Memory B cell (primary cell): ENCODE results near the gene LST1.

ENCODE experiments used
- ATAC-seq: fragments of 150-1000 bp; cut with Tn5 transposase; 2 replicates; pipeline ENCODE4 v1.10.0; 2021; ENCODE audit warnings: low read depth, mild to moderate bottlenecking, moderate library complexity
- DNase-seq, 2 donors: peaks; one replicate each; pipeline ENCODE4 v3.0.0; 2022; ENCODE audit warnings: low spot score in 2 of 2
- H3K27ac Mint-ChIP-seq: one replicate; pipeline ENCODE4 v1.8.0; 2022; ENCODE audit warnings: mild to moderate bottlenecking, moderate library complexity, mixed read lengths
- H3K27me3 Mint-ChIP-seq: one replicate; pipeline ENCODE4 v1.8.0; 2022; ENCODE audit warnings: mixed read lengths
- H3K36me3 Mint-ChIP-seq: one replicate; pipeline ENCODE4 v1.8.0; 2022; ENCODE audit warnings: mild to moderate bottlenecking, mixed read lengths
- H3K4me1 Mint-ChIP-seq: one replicate; pipeline ENCODE4 v1.8.0; 2022; ENCODE audit warnings: mixed read lengths
- H3K4me3 Mint-ChIP-seq: one replicate; pipeline ENCODE4 v1.8.0; 2022; ENCODE audit warnings: mild to moderate bottlenecking, moderate library complexity, mixed read lengths
- H3K9me3 Mint-ChIP-seq: one replicate; pipeline ENCODE4 v1.8.0; 2022; ENCODE audit warnings: mixed read lengths

The LST1 gene

GRCh38 chr6:31630177-31630934 is 44.3 kb downstream of the LST1 start:
- Mint-ChIP-seq H3K27me3 (no peaks in the 10 kb centered on the region), H3K9me3 (no peaks in the 10 kb centered on the region), H3K27ac (peak overlapping the region; percentile 7), H3K4me1 (peaks cover 6% of the 10 kb centered on the region), H3K4me3 (no peak overlapping the region), H3K36me3 (peaks cover 48% of the 10 kb centered on the region)
- DNase-seq (no peak), ATAC-seq (no peak)

- Mint-ChIP-seq H3K9me3 (no peaks in the 10 kb centered on the region), H3K27ac (peak overlapping the region; percentile 7), H3K4me3 (no peak overlapping the region), H3K27me3 (no peaks in the 10 kb centered on the region), H3K36me3 (peaks cover 47% of the 10 kb centered on the region), H3K4me1 (peaks cover 6% of the 10 kb centered on the region)
- ATAC-seq (no peak), DNase-seq (no peak)
Measured at GRCh38 chr6:31631209-31631608, 45.1 kb downstream of the LST1 start.

DNA sequence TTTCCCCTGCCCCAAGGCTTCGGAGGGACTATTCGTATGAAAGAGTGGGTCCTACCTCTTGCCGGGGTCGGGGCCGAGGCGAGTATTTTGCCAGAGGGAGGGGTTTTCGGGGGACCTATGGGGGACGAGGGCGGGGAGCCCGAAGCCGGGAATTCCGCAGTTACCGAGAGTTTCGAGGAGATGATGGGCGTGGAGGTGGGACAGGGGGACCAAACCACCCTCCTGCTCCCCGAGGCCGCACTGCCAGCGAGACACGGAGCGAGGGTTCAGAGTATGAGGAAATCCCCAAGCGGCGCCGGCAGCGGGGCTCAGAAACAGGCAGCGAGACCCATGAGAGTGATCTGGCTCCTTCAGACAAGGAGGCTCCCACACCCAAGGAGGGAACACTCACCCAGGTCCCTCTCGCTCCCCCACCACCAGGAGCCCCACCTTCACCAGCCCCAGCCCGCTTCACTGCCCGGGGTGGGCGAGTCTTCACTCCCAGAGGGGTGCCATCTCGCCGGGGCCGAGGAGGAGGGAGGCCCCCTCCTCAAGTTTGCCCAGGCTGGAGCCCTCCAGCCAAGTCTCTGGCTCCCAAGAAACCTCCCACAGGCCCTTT is 45.7 kb downstream of the LST1 start:
- ATAC-seq (no peak), DNase-seq (no peak)
- Mint-ChIP-seq H3K9me3 (no peaks in the 10 kb centered on the region), H3K4me3 (no peak overlapping the region), H3K27ac (no peak overlapping the region), H3K27me3 (no peaks in the 10 kb centered on the region), H3K4me1 (peaks cover 6% of the 10 kb centered on the region), H3K36me3 (peaks cover 46% of the 10 kb centered on the region)

DNA sequence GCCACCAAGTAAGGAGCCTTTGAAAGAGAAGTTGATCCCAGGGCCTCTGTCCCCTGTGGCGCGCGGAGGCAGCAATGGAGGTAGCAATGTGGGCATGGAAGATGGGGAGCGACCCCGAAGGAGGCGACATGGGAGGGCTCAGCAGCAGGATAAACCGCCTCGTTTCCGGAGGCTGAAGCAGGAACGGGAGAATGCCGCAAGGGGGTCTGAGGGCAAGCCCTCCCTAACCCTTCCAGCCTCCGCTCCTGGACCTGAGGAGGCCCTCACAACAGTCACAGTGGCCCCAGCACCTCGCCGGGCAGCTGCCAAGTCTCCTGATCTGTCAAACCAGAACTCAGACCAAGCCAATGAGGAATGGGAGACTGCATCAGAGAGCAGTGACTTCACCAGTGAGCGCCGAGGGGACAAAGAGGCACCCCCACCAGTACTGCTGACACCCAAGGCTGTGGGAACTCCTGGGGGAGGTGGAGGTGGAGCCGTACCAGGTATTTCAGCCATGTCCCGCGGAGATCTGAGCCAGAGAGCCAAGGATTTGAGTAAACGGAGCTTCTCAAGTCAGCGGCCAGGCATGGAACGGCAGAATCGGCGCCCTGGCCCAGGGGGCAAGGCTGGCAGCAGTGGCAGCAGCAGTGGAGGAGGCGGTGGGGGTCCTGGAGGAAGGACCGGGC is 46.3 kb downstream of the LST1 start:
- Mint-ChIP-seq H3K9me3 (no peaks in the 10 kb centered on the region), H3K4me1 (peaks cover 6% of the 10 kb centered on the region), H3K27ac (no peak overlapping the region), H3K27me3 (no peaks in the 10 kb centered on the region), H3K36me3 (peaks cover 45% of the 10 kb centered on the region), H3K4me3 (no peak overlapping the region)
- ATAC-seq (no peak), DNase-seq (no peak)

DNA sequence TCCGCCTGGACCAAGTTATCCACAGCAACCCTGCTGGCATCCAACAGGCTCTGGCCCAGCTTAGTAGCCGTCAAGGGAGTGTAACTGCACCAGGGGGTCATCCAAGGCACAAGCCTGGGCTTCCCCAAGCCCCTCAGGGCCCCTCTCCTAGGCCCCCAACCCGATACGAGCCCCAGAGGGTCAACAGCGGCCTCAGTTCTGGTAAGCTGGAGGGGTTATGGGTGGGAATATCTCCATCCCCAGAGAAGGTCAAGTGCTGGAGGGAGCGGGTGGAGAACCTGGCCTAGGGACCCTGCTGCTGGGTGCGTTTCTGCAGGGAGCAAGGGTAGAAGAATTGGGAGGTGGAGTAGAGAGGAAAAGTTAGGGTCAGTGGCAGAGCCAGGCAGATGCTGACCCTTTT is 47.4 kb downstream of the LST1 start:
- Mint-ChIP-seq H3K27ac (peak overlapping the region; percentile 1), H3K4me1 (peaks cover 4% of the 10 kb centered on the region), H3K9me3 (no peaks in the 10 kb centered on the region), H3K27me3 (no peaks in the 10 kb centered on the region), H3K4me3 (no peak overlapping the region), H3K36me3 (peaks cover 37% of the 10 kb centered on the region)
- no peak for ATAC-seq
- no peak for DNase-seq

DNA sequence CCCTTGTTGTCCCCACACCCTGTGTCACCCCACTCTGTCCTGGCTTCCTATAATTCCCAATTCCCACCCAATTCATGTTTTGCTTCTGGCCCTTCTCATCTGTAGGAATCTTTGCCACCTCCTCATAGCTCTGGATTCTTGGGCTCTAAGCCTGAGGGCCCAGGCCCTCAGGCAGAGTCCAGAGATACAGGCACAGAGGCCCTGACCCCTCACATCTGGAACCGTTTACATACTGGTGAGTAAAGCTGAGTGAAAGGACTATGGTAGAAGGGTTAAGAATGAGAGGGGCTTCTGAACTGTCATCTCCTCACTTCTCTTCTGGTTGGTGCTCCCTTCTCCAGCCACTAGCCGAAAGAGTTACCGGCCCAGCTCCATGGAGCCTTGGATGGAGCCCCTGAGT is 48.1 kb downstream of the LST1 start:
- no peak overlapping the region for H3K4me3 Mint-ChIP-seq

GRCh38 chr6:31634969-31635575 is 49.0 kb downstream of the LST1 start:
- H3K27me3 Mint-ChIP-seq: no peaks in the 10 kb centered on the region
- no peak overlapping the region for H3K27ac Mint-ChIP-seq
- peaks cover 36% of the 10 kb centered on the region for H3K36me3 Mint-ChIP-seq
- DNase-seq (no peak), ATAC-seq (no peak)
- H3K9me3 Mint-ChIP-seq: no peaks in the 10 kb centered on the region
- peaks cover 2% of the 10 kb centered on the region for H3K4me1 Mint-ChIP-seq
- H3K4me3 Mint-ChIP-seq: no peak overlapping the region

More for the DNA sequence above, 48.1 kb downstream of the LST1 start:
- DNase-seq (no peak), ATAC-seq (no peak)
- no peaks in the 10 kb centered on the region for H3K27me3 Mint-ChIP-seq
- peaks cover 4% of the 10 kb centered on the region for H3K4me1 Mint-ChIP-seq
- H3K27ac Mint-ChIP-seq: peak overlapping the region; percentile 1
- peaks cover 40% of the 10 kb centered on the region for H3K36me3 Mint-ChIP-seq
- H3K9me3 Mint-ChIP-seq: no peaks in the 10 kb centered on the region

GRCh38 chr6:31636698-31637596 is 50.9 kb downstream of the LST1 start:
- Mint-ChIP-seq H3K27me3 (no peaks in the 10 kb centered on the region), H3K4me1 (peaks cover 2% of the 10 kb centered on the region), H3K36me3 (peaks cover 35% of the 10 kb centered on the region), H3K4me3 (no peak overlapping the region), H3K9me3 (no peaks in the 10 kb centered on the region), H3K27ac (peak overlapping the region; percentile 31)
- ATAC-seq: no peak
- DNase-seq: no peak
